Gastrocnemius medialis (tissue), 4 donors: Measurements from ENCODE around the gene DUSP18.

Source experiments
- POLR2A ChIP-seq, 2 donors: fragments of 450-650 bp; IDR thresholded peaks; one replicate each; pipeline ENCODE4 v1.6.1; 2017; ENCODE audit warnings: antibody characterized with exemption in 2 of 2, mild to moderate bottlenecking in 2 of 2, moderate library complexity in 2 of 2
- TF ChIP-seq, protein P1 (sequence below), 5 experiments: fragments of 450-650 bp in 3 of 5; fragments of 200-600 bp in 2 of 5; sonication (generic) in 2 of 5; IDR thresholded peaks in 4 of 5; conservative IDR thresholded peaks in 1 of 5; 1 replicate in 4 of 5; 2 replicates in 1 of 5; pipeline ENCODE4 v1.5.1; 2016 to 2019; ENCODE audit warnings: antibody characterized with exemption in 5 of 5, mild to moderate bottlenecking in 3 of 5, moderate library complexity in 3 of 5

DNA sequence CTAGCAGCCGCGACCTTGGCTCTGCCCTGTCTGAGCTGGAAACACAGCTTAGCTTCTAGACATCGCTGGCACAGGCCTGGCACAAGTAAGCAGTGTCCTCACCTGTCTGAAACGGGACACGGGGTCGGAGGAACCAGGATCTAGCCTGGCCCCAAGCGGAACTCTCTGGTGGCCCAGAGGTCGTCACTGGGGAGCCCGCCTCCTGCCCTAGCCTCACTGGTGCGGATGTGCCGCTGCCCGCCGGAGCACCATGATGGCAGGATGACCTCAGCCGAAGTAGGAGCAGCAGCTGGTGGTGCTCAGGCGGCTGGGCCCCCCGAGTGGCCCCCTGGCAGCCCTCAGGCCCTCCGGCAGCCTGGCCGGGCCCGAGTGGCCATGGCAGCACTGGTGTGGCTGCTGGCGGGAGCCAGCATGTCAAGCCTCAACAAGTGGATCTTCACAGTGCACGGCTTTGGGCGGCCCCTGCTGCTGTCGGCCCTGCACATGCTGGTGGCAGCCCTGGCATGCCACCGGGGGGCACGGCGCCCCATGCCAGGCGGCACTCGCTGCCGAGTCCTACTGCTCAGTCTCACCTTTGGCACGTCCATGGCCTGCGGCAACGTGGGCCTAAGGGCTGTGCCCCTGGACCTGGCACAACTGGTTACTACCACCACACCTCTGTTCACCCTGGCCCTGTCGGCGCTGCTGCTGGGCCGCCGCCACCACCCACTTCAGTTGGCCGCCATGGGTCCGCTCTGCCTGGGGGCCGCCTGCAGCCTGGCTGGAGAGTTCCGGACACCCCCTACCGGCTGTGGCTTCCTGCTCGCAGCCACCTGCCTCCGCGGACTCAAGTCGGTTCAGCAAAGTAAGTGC, 31.2 kb downstream of the DUSP18 start:
- TF ChIP-seq POLR2A (IDR thresholded peaks at IDR 0.05), result no peak
- TF ChIP-seq, protein P1, sequence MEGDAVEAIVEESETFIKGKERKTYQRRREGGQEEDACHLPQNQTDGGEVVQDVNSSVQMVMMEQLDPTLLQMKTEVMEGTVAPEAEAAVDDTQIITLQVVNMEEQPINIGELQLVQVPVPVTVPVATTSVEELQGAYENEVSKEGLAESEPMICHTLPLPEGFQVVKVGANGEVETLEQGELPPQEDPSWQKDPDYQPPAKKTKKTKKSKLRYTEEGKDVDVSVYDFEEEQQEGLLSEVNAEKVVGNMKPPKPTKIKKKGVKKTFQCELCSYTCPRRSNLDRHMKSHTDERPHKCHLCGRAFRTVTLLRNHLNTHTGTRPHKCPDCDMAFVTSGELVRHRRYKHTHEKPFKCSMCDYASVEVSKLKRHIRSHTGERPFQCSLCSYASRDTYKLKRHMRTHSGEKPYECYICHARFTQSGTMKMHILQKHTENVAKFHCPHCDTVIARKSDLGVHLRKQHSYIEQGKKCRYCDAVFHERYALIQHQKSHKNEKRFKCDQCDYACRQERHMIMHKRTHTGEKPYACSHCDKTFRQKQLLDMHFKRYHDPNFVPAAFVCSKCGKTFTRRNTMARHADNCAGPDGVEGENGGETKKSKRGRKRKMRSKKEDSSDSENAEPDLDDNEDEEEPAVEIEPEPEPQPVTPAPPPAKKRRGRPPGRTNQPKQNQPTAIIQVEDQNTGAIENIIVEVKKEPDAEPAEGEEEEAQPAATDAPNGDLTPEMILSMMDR (IDR thresholded peaks at IDR 0.05 in 4 of 5, conservative IDR thresholded peaks at IDR 0.05 in 1 of 5), result peak in 3 of 5 experiments; percentile 17 to 35 (median 31)
